ENCODE data around the gene NCF4. TPM values are rescaled to one million over a fixed set of nuclear protein-coding genes. Genes with fewer than 3 reads are reported as not detected.

NCF4 gene
- total RNA-seq, 1 donor: 0.36 TPM

DNA sequence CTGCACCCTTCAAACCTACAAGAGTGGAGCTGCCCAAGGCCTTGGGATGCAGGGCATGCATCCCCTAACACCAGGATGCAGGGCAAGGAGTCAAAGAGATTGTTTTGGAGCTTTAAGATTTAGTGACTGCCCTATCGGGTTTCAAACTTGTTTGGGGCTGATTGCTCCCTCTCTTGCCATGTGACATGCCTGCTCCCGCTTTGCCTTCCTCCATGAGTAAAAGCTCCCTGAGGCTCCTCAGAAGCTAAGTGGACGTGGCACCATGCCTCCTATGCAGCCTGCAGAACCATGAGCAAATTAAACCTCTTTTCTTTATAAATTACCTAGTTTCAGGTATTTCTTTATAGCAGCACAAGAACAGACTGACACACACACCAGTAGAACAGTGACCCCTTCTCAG lies 36.8 kb downstream of the NCF4 start:
- H3K4me1 ChIP-seq (ENCODE audit: insufficient read depth, low read length): no peaks in the 10 kb centered on the region
- H3K79me2 ChIP-seq (ENCODE audit: insufficient read depth, low read length): no peaks in the 10 kb centered on the region
- H3K9me3 ChIP-seq (ENCODE audit: low read depth, low read length): no peaks in the 10 kb centered on the region
- H3K4me2 ChIP-seq (ENCODE audit: insufficient read depth, low read length): no peak overlapping the region
- H3K27me3 ChIP-seq (ENCODE audit: insufficient read depth, low read length): peaks cover 50% of the 10 kb centered on the region
- TF ChIP-seq, protein P1, sequence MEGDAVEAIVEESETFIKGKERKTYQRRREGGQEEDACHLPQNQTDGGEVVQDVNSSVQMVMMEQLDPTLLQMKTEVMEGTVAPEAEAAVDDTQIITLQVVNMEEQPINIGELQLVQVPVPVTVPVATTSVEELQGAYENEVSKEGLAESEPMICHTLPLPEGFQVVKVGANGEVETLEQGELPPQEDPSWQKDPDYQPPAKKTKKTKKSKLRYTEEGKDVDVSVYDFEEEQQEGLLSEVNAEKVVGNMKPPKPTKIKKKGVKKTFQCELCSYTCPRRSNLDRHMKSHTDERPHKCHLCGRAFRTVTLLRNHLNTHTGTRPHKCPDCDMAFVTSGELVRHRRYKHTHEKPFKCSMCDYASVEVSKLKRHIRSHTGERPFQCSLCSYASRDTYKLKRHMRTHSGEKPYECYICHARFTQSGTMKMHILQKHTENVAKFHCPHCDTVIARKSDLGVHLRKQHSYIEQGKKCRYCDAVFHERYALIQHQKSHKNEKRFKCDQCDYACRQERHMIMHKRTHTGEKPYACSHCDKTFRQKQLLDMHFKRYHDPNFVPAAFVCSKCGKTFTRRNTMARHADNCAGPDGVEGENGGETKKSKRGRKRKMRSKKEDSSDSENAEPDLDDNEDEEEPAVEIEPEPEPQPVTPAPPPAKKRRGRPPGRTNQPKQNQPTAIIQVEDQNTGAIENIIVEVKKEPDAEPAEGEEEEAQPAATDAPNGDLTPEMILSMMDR (IDR thresholded peaks at IDR 0.05; ENCODE audit: extremely low read depth, low read depth, low read length): no peak
- H3K4me3 ChIP-seq (ENCODE audit: insufficient read depth, low read length): no peak overlapping the region
- H4K20me1 ChIP-seq (ENCODE audit: insufficient read depth, low read length): no peaks in the 10 kb centered on the region
- H2AFZ ChIP-seq (ENCODE audit: low read length): no peak overlapping the region
- H3K27ac ChIP-seq (ENCODE audit: low read depth, low read length): no peak overlapping the region
- no peaks in the 10 kb centered on the region for H3K36me3 ChIP-seq (ENCODE audit: insufficient read depth, low read length)
- DNase-seq (ENCODE audit: insufficient read length, low spot score, missing footprints): no peak

DNA sequence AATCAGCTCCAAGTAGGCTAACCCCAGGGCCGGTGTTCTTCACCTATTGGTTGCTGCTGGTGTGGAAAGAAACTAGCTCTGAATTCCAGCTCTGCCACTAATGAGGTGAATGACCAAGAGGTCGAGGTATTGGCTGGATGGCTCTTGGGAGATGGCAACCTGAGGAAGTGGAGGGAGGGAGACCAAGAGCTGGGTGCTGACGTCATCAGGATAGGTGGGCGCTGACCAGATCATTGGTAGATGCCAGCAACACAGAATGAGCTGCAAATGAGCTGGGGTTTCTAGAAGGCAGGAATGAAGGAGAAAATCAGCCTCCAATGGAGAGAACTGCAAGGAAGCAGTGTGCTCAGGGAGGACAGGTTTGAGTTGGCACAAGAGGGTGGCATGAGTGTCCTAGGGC lies 37.9 kb downstream of the NCF4 start:
- Histone ChIP-seq H3K36me3 (ENCODE audit: insufficient read depth, low read length) (no peaks in the 10 kb centered on the region), H3K79me2 (ENCODE audit: insufficient read depth, low read length) (no peaks in the 10 kb centered on the region), H3K4me2 (ENCODE audit: insufficient read depth, low read length) (no peak overlapping the region), H3K27ac (ENCODE audit: low read depth, low read length) (no peak overlapping the region), H3K27me3 (ENCODE audit: insufficient read depth, low read length) (peaks cover 50% of the 10 kb centered on the region), H3K4me3 (ENCODE audit: insufficient read depth, low read length) (no peak overlapping the region), H4K20me1 (ENCODE audit: insufficient read depth, low read length) (no peaks in the 10 kb centered on the region), H3K4me1 (ENCODE audit: insufficient read depth, low read length) (no peaks in the 10 kb centered on the region), H3K9me3 (ENCODE audit: low read depth, low read length) (no peaks in the 10 kb centered on the region), H2AFZ (ENCODE audit: low read length) (no peak overlapping the region)
- no peak for DNase-seq (ENCODE audit: insufficient read length, low spot score, missing footprints)
- TF ChIP-seq, protein P1 (IDR thresholded peaks at IDR 0.05; ENCODE audit: extremely low read depth, low read depth, low read length): no peak

DNA sequence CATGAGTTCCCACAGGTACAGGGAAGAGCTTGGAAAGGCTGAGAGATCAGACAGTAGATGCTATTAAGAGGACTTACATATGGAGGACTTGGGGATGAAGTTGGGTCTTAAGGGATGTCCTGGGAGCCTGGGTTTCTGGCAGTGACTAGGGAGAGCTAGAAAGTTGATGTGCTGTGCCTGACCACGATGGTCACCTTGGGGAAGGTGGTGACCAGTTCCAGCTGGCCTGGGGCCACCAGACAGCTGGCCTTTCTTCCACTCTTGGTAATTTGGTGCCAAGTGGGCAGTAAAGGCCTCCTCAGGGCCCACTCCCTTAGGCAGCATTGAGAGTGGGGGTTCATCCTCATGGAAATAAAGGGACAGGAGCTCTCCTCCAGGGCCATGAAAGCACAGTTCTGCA lies 38.7 kb downstream of the NCF4 start:
- Histone ChIP-seq H3K4me3 (ENCODE audit: insufficient read depth, low read length) (no peak overlapping the region), H3K36me3 (ENCODE audit: insufficient read depth, low read length) (no peaks in the 10 kb centered on the region), H3K4me2 (ENCODE audit: insufficient read depth, low read length) (no peak overlapping the region), H2AFZ (ENCODE audit: low read length) (no peak overlapping the region), H4K20me1 (ENCODE audit: insufficient read depth, low read length) (no peaks in the 10 kb centered on the region), H3K27me3 (ENCODE audit: insufficient read depth, low read length) (peaks cover 56% of the 10 kb centered on the region), H3K4me1 (ENCODE audit: insufficient read depth, low read length) (no peaks in the 10 kb centered on the region), H3K27ac (ENCODE audit: low read depth, low read length) (no peak overlapping the region), H3K9me3 (ENCODE audit: low read depth, low read length) (no peaks in the 10 kb centered on the region), H3K79me2 (ENCODE audit: insufficient read depth, low read length) (no peaks in the 10 kb centered on the region)
- TF ChIP-seq, protein P1 (IDR thresholded peaks at IDR 0.05; ENCODE audit: extremely low read depth, low read depth, low read length): no peak
- DNase-seq (ENCODE audit: insufficient read length, low spot score, missing footprints): no peak

GRCh38 chr22:36900225-36900624 lies 39.4 kb downstream of the NCF4 start:
- no peaks in the 10 kb centered on the region for H3K79me2 ChIP-seq (ENCODE audit: insufficient read depth, low read length)
- H3K9me3 ChIP-seq (ENCODE audit: low read depth, low read length): no peaks in the 10 kb centered on the region
- no peaks in the 10 kb centered on the region for H4K20me1 ChIP-seq (ENCODE audit: insufficient read depth, low read length)
- H3K27me3 ChIP-seq (ENCODE audit: insufficient read depth, low read length): peaks cover 64% of the 10 kb centered on the region
- H2AFZ ChIP-seq (ENCODE audit: low read length): no peak overlapping the region
- no peak overlapping the region for H3K4me3 ChIP-seq (ENCODE audit: insufficient read depth, low read length)
- H3K4me1 ChIP-seq (ENCODE audit: insufficient read depth, low read length): no peaks in the 10 kb centered on the region
- H3K27ac ChIP-seq (ENCODE audit: low read depth, low read length): no peak overlapping the region
- DNase-seq (ENCODE audit: insufficient read length, low spot score, missing footprints): no peak
- TF ChIP-seq, protein P1 (IDR thresholded peaks at IDR 0.05; ENCODE audit: extremely low read depth, low read depth, low read length): no peak
- no peak overlapping the region for H3K4me2 ChIP-seq (ENCODE audit: insufficient read depth, low read length)
- H3K36me3 ChIP-seq (ENCODE audit: insufficient read depth, low read length): no peaks in the 10 kb centered on the region

Measured in osteoblast (primary cell).